DOHH2 (cell line): Measurements from ENCODE around the gene NOL4L.
A peak's percentile ranks its signal among the peaks of the same experiment; 100 is the strongest.

ENCODE experiments used
- EZH2phosphoT487 ChIP-seq: fragments of 200-600 bp; sonication (generic); IDR thresholded peaks from 2 replicates; pipeline ENCODE4 v1.6.1; 2017; ENCODE audit warnings: borderline replicate concordance, mild to moderate bottlenecking, antibody characterized with exemption, low read length, moderate library complexity, mixed read lengths
- TF ChIP-seq, protein P1 (sequence below): fragments of 200-600 bp; sonication (generic); IDR thresholded peaks from one replicate; pipeline ENCODE4 v1.5.1; 2014; ENCODE audit warnings: antibody characterized with exemption, mild to moderate bottlenecking, low read depth, low read length; ENCODE audit not compliant: poor library complexity, severe bottlenecking

DNA sequence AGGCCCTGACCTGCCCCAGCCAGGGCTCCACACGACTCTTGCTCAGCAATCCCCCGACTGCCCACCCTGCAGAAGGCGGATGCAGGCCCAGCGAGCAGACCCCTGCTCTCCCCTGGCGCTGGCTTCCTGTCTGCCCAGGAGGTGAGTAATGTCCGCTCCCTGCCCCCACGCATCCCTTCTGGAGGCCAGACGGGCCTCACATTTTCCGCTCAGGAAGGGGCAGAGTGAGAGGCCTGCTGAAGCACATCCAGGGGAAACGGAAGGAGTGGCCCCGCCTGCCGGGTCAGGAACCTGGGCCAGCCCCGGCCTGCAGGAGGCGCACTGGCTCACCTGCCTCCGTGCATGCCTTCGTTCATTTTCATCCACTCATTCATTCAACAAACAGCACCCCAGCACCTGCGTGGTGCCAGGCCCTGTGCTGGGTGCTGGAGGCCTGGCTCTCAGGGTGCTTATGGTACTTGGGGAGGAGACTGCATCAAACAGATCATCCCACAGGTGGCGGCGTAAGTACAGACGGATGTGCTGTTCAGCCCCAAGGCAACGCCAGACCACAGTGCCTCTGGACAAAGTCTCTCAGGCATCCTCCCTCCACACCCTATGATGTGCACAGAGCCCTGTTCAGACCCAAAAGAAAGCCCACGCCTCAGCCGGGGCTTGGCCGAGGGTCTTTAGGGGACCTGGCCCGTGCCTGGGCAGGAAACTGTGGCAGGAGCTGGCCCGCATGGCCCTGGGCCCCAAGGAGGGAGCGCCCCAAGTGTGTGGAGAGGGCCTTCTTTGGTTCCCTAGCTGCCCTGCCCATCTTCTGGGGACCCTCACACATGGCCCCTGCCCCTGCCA is 114.9 kb downstream of the NOL4L start:
- TF ChIP-seq, protein P1, sequence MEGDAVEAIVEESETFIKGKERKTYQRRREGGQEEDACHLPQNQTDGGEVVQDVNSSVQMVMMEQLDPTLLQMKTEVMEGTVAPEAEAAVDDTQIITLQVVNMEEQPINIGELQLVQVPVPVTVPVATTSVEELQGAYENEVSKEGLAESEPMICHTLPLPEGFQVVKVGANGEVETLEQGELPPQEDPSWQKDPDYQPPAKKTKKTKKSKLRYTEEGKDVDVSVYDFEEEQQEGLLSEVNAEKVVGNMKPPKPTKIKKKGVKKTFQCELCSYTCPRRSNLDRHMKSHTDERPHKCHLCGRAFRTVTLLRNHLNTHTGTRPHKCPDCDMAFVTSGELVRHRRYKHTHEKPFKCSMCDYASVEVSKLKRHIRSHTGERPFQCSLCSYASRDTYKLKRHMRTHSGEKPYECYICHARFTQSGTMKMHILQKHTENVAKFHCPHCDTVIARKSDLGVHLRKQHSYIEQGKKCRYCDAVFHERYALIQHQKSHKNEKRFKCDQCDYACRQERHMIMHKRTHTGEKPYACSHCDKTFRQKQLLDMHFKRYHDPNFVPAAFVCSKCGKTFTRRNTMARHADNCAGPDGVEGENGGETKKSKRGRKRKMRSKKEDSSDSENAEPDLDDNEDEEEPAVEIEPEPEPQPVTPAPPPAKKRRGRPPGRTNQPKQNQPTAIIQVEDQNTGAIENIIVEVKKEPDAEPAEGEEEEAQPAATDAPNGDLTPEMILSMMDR: peak; percentile 88
- no peak for TF ChIP-seq EZH2phosphoT487
